ENCODE data around the gene AOAH.

The AOAH gene

GRCh38 chr7:36644625-36645422 is 79.5 kb downstream of the AOAH start:
- H3K27ac ChIP-seq, result no peak overlapping the region
- TF ChIP-seq, protein P1, sequence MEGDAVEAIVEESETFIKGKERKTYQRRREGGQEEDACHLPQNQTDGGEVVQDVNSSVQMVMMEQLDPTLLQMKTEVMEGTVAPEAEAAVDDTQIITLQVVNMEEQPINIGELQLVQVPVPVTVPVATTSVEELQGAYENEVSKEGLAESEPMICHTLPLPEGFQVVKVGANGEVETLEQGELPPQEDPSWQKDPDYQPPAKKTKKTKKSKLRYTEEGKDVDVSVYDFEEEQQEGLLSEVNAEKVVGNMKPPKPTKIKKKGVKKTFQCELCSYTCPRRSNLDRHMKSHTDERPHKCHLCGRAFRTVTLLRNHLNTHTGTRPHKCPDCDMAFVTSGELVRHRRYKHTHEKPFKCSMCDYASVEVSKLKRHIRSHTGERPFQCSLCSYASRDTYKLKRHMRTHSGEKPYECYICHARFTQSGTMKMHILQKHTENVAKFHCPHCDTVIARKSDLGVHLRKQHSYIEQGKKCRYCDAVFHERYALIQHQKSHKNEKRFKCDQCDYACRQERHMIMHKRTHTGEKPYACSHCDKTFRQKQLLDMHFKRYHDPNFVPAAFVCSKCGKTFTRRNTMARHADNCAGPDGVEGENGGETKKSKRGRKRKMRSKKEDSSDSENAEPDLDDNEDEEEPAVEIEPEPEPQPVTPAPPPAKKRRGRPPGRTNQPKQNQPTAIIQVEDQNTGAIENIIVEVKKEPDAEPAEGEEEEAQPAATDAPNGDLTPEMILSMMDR (IDR thresholded peaks at IDR 0.05), result no peak
- no peak overlapping the region for H3K4me3 ChIP-seq
- no peak for DNase-seq (ENCODE audit: low spot score)

DNA sequence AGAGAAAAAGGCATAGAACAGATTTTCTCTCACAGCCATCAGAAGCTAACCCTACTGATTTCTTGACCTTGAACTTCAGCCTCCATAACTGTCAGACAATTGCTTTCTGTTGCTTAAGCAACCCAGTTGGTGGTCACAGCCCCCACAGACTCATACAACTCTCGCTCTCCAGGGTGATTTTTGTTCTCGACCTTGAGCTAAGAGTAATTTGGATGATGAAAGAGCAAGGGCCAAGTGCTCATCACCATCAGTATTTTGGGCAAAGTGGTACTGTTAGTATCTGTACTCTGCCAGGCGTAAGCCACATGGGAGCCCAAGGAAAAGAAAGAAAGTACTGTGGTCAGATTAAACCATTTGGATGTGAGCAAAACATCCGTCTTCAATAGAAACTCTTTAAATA is 81.9 kb downstream of the AOAH start:
- TF ChIP-seq, protein P1 (IDR thresholded peaks at IDR 0.05), result no peak
- DNase-seq (ENCODE audit: low spot score), result no peak
- no peak overlapping the region for H3K4me3 ChIP-seq

GRCh38 chr7:36642010-36642409 is 82.3 kb downstream of the AOAH start:
- Histone ChIP-seq H3K27ac (no peak overlapping the region), H3K4me3 (no peak overlapping the region)
- no peak for DNase-seq (ENCODE audit: low spot score)
- TF ChIP-seq, protein P1 (IDR thresholded peaks at IDR 0.05), result no peak

More for the DNA sequence above, 81.9 kb downstream of the AOAH start:
- H3K27ac ChIP-seq, result no peak overlapping the region

GRCh38 chr7:36640682-36641081 is 83.6 kb downstream of the AOAH start:
- no peak for DNase-seq (ENCODE audit: low spot score)
- Histone ChIP-seq H3K27ac (no peak overlapping the region), H3K4me3 (no peak overlapping the region)
- TF ChIP-seq, protein P1 (IDR thresholded peaks at IDR 0.05), result no peak

GRCh38 chr7:36639826-36640225 is 84.5 kb downstream of the AOAH start:
- no peak for DNase-seq (ENCODE audit: low spot score)
- H3K4me3 ChIP-seq, result no peak overlapping the region
- H3K27ac ChIP-seq, result no peak overlapping the region
- TF ChIP-seq, protein P1 (IDR thresholded peaks at IDR 0.05), result no peak

GRCh38 chr7:36638586-36639263 is 85.6 kb downstream of the AOAH start:
- TF ChIP-seq, protein P1 (IDR thresholded peaks at IDR 0.05), result no peak
- Histone ChIP-seq H3K4me3 (no peak overlapping the region), H3K27ac (no peak overlapping the region)
- no peak for DNase-seq (ENCODE audit: low spot score)

DNA sequence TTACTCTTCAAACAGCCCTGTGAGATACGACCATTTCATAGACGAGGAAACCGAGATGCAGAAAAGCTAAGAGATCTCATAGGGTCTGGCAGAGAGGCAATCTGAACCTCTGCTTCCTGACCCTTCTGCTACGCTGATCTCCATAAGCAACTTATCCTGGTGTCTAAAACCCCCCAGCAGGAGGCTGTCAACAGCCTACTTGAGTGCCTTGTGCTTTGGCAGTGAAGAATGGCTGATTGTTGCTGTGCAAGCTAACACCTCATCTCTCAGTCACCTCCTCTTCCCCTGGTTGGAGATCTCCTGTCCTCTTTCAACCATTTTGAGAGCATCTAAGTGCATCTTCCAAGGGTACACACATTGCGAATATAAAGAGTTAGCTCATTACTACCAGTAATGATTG is 86.2 kb downstream of the AOAH start:
- DNase-seq (ENCODE audit: low spot score), result no peak
- Histone ChIP-seq H3K27ac (no peak overlapping the region), H3K4me3 (no peak overlapping the region)
- TF ChIP-seq, protein P1 (IDR thresholded peaks at IDR 0.05), result no peak

All from coronary artery (tissue), 2 donors.